CD4-positive, alpha-beta T cell treated with Interferon alpha-2 for 1 hour (primary cell): ENCODE results near the gene ABHD11.
"Not testable (repeated sequence)": the region's sequence is repeated elsewhere in the genome, so short reads cannot be mapped to it uniquely, and the experiment has no call there.

ENCODE experiments used
- DNase-seq, 2 donors: peaks; one replicate each; pipeline ENCODE4 v3.0.0-alpha.2; 2020 to 2022

Gene ABHD11

GRCh38 chr7:73718905-73719805, 19.4 kb downstream of the ABHD11 start, which contains the start of gene STX1A:
TSS of gene STX1A (minus strand) at chr7:73719669. CDS start at chr7:73719631, 38 bp downstream.
- DNase-seq = peak; percentile 68 to 80

GRCh38 chr7:73718438-73718881, 20.1 kb downstream of the ABHD11 start:
- DNase-seq = peak in 1 of 2 donors; percentile 23

- peak; percentile 53 to 71 for DNase-seq
Observed at GRCh38 chr7:73717991-73718405, 20.6 kb downstream of the ABHD11 start.

GRCh38 chr7:73717025-73717807, 21.4 kb downstream of the ABHD11 start:
- DNase-seq = no peak

GRCh38 chr7:73716318-73716890, 22.2 kb downstream of the ABHD11 start:
- DNase-seq = no peak

- no peak for DNase-seq
Observed at GRCh38 chr7:73715648-73716317, 22.8 kb downstream of the ABHD11 start.

GRCh38 chr7:73713319-73713718, 25.3 kb downstream of the ABHD11 start:
- not testable (repeated sequence) for DNase-seq

- DNase-seq = no peak
Observed at GRCh38 chr7:73712773-73713172, 25.8 kb downstream of the ABHD11 start.

- DNase-seq = no peak
Observed at GRCh38 chr7:73708961-73709549, 29.5 kb downstream of the ABHD11 start.

- peak; percentile 25 to 34 for DNase-seq
Observed at GRCh38 chr7:73707045-73707631, 31.5 kb downstream of the ABHD11 start.

- DNase-seq = no peak
Observed at GRCh38 chr7:73706126-73707044, 32.2 kb downstream of the ABHD11 start.

- no peak for DNase-seq
Observed at GRCh38 chr7:73705551-73705920, 33.1 kb downstream of the ABHD11 start.

GRCh38 chr7:73704640-73705550, 33.7 kb downstream of the ABHD11 start:
- DNase-seq = no peak

- DNase-seq = peak; percentile 27 to 37
Observed at GRCh38 chr7:73703757-73704639, 34.6 kb downstream of the ABHD11 start.

- DNase-seq = no peak
Observed at GRCh38 chr7:73703225-73703624, 35.4 kb downstream of the ABHD11 start.

- DNase-seq = no peak
Observed at GRCh38 chr7:73702665-73703064, 35.9 kb downstream of the ABHD11 start.

GRCh38 chr7:73702226-73702625, 36.4 kb downstream of the ABHD11 start:
- no peak for DNase-seq

- peak; percentile 20 to 41 for DNase-seq
Observed at GRCh38 chr7:73701357-73701995, 37.1 kb downstream of the ABHD11 start.
